T-helper 22 cell (primary cell): ENCODE data around the gene C4A.
A peak's percentile ranks its signal among the peaks of the same experiment; 100 is the strongest.
"Not testable (repeated sequence)": the region's sequence is repeated elsewhere in the genome, so short reads cannot be mapped to it uniquely, and the experiment has no call there.

Experiments
- DNase-seq: peaks from one replicate; pipeline ENCODE4 v3.0.0-alpha.2; 2020; ENCODE audit warnings: low read depth

The C4A gene

DNA sequence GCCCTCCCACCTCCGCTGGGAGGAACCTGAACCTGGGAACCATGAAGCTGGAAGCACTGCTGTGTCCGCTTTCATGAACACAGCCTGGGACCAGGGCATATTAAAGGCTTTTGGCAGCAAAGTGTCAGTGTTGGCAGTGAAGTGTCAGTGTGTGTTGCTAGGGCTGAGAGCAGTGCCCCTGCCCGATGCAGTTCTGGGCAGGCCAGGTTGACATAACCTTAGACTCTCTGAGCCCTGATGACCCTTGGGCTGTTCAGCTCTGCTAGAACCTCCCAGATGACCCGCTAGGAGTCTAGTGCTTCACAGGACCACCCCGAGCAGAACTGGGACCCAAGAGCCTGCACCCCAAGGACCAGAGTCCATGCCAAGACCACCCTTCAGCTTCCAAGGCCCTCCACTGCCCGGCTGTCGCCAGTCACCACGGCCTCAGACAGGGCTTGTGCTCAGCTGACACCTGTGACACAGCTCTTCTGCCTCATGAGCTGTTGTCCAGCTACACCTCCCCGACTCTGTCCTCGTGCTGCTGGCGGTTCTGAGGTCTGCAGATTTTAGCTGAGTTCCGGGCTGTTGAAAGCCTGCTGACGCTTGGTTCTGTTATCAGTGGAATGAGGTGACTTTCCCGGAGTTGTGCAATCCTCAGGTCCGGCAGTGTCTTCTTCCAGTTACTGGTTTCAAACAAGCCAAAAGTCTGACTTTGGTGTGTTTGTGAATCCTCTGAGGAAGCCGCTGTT is 53.6 kb downstream of the C4A start:
- not testable (repeated sequence) for DNase-seq

DNA sequence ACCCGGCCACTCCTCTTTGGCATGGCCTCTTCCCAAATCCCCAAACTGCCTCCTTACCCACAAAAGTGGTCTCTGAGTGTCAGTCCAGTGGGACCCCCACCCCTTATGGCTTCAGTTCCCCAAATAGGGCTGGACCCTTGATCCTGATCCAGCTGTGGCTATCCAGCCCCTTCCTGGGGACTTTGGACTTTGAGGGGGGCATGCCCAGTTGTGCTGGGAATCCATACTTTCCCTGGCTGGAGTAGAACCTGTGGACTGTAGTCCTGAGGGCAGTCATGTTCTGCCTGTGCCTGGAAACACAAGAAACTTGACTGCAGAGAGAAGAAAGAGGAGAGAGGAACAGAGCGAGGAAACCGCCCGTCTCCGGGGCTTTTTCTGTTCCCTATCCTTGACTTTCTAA is 55.3 kb downstream of the C4A start:
- not testable (repeated sequence) for DNase-seq

DNA sequence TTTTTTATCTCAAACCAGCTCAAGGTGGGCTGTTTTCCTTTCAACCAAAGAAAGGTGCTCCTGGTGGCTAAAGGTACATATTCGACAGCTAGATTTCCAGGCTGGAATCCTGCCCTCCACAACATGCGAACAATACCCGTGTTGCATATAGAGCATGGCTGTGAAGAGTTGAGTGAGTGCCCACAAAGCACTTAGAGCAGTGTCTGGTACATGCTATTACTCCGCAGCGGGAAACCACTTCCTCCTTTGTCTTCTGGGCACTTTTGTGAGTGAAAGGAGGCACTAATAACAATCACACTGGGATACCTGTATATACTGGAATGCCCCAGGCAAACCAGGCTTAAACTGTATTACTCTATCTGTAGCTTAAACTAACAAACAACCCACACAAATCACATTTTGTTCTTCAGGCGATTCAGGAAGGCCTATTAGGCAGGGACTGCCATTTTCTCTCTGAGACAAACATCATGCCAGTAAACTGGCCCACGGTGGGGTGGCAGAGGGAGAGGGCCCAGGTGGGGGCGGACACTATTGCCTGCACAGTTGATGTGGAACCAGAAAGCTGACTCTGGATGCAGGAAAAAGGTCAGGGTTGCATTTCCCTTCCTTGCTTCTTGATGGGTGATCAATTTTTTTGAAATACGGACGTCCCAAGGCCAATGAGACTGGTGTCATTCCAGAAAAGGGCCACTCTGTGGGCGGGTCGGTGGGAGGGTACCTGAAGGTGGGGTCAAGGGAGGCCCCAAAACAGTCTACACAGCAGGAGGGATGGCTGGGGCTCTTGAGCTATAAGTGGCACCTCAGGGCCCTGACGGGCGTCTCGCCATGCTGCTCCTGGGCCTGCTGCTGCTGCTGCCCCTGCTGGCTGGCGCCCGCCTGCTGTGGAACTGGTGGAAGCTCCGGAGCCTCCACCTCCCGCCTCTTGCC is 56.0 kb downstream of the C4A start, which contains the start of gene CYP21A2:
CYP21A2 (plus strand) TSS at position 818 of the 927 bp plus-strand sequence; CDS start at position 826, 8 bp downstream.
- not testable (repeated sequence) for DNase-seq

DNA sequence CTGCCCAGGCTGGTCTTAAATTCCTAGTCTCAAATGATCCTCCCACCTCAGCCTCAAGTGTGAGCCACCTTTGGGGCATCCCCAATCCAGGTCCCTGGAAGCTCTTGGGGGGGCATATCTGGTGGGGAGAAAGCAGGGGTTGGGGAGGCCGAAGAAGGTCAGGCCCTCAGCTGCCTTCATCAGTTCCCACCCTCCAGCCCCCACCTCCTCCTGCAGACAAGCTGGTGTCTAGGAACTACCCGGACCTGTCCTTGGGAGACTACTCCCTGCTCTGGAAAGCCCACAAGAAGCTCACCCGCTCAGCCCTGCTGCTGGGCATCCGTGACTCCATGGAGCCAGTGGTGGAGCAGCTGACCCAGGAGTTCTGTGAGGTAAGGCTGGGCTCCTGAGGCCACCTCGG is 57.0 kb downstream of the C4A start:
- DNase-seq: not testable (repeated sequence)

DNA sequence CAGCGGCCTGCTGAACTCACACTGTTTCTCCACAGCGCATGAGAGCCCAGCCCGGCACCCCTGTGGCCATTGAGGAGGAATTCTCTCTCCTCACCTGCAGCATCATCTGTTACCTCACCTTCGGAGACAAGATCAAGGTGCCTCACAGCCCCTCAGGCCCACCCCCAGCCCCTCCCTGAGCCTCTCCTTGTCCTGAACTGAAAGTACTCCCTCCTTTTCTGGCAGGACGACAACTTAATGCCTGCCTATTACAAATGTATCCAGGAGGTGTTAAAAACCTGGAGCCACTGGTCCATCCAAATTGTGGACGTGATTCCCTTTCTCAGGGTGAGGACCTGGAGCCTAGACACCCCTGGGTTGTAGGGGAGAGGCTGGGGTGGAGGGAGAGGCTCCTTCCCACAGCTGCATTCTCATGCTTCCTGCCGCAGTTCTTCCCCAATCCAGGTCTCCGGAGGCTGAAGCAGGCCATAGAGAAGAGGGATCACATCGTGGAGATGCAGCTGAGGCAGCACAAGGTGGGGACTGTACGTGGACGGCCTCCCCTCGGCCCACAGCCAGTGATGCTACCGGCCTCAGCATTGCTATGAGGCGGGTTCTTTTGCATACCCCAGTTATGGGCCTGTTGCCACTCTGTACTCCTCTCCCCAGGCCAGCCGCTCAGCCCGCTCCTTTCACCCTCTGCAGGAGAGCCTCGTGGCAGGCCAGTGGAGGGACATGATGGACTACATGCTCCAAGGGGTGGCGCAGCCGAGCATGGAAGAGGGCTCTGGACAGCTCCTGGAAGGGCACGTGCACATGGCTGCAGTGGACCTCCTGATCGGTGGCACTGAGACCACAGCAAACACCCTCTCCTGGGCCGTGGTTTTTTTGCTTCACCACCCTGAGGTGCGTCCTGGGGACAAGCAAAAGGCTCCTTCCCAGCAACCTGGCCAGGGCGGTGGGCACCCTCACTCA is 57.7 kb downstream of the C4A start:
- not testable (repeated sequence) for DNase-seq

DNA sequence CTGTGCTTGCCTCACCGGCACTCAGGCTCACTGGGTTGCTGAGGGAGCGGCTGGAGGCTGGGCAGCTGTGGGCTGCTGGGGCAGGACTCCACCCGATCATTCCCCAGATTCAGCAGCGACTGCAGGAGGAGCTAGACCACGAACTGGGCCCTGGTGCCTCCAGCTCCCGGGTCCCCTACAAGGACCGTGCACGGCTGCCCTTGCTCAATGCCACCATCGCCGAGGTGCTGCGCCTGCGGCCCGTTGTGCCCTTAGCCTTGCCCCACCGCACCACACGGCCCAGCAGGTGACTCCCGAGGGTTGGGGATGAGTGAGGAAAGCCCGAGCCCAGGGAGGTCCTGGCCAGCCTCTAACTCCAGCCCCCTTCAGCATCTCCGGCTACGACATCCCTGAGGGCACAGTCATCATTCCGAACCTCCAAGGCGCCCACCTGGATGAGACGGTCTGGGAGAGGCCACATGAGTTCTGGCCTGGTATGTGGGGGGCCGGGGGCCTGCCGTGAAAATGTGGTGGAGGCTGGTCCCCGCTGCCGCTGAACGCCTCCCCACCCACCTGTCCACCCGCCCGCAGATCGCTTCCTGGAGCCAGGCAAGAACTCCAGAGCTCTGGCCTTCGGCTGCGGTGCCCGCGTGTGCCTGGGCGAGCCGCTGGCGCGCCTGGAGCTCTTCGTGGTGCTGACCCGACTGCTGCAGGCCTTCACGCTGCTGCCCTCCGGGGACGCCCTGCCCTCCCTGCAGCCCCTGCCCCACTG is 58.6 kb downstream of the C4A start:
- not testable (repeated sequence) for DNase-seq

DNA sequence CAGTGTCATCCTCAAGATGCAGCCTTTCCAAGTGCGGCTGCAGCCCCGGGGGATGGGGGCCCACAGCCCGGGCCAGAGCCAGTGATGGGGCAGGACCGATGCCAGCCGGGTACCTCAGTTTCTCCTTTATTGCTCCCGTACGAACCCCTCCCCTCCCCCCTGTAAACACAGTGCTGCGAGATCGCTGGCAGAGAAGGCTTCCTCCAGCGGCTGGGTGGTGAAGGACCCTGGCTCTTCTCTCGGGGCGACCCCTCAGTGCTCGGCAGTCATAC is 59.1 kb downstream of the C4A start:
- DNase-seq: not testable (repeated sequence)

DNA sequence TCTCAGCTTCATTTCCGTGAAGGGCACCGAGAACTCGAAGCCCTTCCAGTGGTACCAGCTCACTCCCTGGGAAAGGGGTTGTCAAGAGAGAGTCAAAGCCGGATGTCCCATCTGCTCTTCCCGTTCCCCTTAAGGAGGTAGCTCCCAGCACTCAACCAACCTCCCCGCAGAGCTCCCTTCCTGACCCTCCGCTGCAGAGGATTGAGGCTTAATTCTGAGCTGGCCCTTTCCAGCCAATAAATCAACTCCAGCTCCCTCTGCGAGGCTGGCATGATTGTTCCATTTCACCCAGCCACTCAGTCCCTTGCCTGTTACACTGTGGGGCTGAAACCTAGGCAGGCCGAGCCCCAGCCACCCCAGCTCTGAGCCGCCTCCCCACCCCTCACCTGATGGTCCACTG is 59.5 kb downstream of the C4A start:
- DNase-seq: not testable (repeated sequence)

DNA sequence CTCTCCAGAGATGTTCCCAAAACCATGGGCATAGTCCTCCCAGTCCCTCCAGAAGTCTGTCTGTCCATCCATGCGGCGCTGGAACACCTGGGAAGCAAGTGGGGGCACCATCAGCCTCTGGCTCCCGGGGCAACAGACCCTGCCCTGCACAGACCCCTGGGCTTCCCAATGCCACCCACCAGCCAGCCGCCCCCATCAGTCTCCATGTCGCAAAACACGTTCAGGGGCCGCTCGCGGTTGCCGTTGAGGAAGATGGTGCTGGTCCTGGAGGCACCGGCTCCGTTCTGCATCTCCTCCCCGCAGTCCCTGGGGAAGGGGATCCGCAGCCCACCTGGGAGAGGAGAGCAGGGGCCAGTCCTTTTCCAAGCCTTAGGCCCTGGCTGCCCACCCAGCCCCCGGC is 60.4 kb downstream of the C4A start:
- not testable (repeated sequence) for DNase-seq

DNA sequence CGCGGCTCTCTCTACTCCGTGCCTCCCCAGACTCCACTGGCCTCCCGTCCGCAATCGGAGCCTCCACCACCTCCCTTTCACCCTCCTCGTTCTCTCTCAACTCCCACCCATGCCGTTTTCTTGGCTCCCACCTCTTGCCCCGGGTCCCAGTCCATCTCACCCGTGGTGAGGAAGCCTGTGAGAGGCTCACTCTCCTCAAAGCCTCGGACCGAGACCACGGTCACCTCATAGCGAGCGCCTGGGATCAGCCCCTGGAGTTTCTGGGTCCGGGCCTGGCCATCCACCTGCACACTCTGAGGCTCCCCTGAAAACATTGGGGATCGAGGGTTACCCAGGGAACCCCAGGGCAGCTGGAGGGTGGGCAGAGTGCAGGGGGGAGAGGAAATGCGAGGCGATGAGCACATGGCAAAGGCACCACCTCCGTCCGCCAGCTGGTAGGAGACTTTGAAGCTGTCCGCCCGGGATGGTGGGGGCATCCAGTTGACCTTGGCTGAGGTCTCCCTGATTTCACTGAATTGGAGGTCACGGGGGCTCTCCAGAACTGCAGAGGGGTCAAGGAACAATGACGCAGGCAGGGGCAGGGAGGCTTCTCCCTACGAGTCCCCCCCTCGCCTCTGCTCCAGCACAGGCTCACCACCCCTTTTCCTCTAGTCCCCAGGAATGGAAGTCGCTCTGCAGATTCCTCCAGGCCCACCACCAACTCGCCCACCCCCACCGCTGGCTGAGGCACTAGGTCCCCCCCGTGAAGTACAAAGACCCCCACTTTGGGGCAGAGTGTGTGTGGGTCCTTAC is 61.9 kb downstream of the C4A start:
- not testable (repeated sequence) for DNase-seq

DNA sequence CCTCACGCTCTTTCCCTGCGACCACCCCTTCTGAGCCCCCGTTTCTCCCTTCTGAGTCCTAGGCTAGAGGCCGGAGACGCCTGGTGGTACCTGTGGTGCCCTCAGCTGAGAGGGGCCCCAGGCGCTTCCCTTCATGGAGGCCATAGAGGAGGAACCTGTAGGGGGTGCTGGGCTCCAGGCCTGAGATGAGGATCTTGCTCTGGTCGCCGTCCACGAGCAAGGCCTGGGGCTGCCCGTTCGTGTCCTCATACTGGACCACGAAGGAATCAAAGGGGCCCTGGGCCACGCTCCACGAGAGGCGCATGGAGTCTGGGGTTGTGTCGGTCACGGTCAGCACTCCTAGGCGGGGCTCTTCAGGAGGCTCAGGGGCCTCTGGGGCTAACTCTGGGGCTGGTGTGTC is 63.1 kb downstream of the C4A start:
- not testable (repeated sequence) for DNase-seq

DNA sequence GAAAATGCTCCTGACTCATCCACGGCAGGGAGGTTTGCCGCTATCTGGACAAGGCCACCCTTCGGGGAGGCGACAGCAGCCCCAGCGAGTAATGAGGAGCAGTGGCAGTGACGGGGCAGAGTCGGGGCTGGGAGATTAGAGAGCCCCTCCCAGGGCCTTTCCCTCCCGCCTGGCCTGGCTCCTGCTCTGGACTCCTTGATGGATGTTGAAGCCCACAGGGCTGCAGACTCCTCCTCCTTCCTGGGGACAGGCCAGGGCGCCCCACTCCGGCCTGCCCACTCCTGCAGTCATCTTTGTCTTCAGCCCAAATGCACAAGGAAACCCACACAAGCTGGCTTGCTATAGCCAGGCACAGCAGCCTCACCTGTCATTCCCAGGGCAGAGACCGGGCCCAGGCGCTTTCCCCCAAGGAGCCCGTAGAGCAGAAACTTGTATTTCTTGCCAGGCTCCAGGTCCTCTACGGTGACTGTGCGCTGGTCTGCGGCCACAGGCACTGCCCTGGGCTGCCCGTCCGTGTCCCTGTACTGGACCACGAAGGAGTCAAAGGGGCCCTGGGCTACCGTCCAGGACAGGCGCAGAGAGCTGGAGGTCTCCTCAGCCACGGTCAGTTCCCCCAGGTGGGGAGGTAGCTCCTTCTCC is 64.1 kb downstream of the C4A start:
- no peak for DNase-seq

DNA sequence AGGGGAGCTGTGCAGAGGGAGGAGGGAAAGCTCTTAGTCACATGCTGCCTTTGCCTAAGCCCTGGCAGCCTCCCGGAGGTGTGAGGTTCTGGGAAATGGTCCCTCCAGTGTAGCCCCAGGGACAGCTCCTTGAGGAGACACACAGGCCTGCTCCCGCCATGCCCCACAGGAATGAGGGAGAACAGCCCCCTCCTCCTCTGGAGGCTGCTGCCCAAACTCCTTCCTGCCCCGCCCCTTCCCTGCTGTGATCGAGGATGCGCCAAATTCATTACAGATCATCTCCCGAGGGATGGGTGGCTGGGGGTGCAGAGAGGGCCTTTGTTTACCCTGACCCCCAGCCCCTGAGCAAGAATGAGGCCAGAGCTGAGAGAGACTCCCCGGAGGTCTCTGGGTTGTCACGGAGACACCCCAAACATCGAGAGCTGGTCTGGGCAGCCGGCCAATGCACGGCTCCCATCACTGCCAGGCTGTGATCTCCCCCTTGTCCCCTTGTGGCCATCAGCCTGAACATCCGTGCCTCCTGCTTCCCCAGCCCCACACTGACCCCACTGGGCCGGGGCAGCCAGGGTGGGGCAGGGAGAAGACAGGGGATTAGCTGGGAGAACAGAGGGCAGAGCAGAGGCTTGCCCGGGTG is 64.7 kb downstream of the C4A start:
- DNase-seq: no peak

DNA sequence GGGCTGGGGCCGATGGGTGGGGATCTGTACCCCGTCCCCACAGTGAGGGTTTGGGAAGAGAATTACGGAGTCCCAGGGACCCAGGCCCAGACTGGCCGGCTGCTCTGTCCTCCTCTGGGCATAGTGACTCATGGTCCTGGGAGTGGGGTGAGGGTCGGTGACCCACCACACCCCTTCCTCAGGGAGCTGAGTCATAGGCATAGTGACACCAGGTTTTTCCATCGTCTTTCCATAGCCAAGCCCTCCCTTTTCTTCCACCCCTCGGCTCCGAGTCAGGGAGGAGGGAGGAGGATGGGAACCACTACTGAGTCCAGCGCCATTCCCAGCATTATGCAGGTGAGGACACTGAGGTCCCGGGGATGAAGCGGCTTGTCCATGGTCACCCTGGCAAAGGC is 65.2 kb downstream of the C4A start:
- DNase-seq: no peak

DNA sequence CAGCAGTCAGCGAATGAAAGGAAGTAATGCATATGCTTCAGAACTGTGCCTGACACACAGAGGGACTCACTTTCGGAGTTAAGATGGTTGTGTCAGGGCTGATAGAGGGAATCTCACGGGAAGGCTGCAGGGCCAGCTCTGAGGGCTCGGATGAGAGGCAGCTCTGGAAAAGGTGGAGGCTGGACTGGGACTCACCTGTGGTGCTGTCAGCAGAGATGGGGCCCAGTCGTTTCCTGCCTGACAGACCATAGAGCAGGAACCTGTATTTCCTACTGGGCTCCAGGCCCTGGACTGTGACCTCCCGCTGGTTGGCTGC is 65.6 kb downstream of the C4A start:
- DNase-seq: no peak

DNA sequence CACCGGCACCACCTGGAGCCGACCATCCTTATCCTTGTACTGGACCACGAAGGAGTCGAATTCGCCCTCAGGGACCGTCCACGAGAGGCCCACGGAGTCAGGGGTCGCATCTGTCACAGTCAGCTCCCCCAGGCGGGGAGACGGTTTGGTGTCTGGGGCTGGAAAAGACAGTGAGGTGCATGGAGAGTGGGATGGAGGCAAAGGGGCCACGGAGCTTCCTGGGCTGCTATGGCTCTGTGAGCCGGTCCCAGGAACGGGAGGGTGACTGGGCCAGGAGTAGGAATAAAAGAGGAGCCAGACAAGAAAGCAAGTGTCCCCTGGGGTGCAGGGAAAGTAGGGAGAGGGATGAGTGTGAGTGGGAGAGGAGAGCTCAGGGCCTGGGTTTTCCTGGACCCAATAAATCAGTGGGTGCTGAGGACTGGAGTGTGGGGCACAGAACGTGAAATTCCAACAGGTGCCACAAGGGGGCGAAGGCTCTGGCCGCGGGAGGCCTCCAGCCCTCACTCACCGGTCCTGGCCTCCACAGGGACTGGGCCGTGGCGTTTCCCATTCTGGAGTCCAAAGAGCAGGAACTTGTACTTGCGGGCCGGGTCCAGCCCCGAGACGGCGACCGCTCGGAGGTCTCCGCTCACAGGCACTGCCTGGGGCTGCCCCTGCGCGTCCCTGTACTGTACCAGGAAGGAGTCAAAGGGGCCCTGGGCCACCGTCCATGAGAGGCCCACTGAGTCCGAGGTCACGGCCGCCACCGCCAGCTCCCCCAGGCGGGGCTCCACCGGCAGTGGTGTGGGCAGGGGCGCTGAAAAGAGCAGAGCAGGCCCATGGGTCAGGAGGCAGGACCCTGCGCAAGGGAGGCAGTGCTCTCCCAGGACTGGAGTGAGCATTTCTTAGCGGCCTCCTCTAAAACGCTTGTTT is 66.3 kb downstream of the C4A start:
- DNase-seq: peak; percentile 9

DNA sequence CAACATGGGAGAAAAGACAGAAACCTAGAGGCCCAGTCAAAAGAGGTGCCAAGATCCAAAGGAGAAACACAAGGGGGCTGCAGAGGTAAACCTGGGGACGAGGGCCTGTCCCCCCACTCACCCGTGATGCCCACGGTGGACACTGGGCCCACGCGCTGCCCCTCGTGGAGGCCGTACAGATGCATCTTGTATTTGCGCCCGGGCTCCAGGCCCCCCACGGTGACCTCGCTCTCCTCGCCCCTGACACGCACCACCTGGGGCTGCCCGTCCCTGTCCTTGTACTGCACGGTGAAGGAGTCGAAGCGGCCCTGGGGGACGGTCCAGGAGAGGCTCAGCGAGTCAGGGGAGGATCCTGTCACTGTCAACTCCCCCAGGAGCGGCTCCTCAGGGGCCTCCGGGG is 67.3 kb downstream of the C4A start:
- DNase-seq: not testable (repeated sequence)

DNA sequence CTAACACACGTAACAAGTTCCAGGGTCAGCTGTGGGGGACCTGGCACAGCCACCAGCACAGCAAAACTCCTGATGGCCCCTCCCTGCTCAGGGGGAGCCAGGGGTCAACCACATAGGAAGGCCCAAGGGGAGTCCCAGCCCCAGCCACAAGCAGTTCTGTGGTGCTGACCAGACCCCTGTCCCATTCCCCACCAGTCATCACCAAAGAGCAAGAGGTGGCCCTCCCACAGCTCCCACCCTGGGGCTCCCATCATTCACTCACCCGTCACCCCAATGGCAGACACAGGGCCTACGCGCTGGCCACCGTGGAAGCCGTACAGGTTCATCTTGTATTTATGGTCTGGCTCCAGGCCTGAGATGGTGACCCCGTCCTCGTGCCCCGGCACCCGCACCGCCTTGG is 67.9 kb downstream of the C4A start:
- DNase-seq: not testable (repeated sequence)

DNA sequence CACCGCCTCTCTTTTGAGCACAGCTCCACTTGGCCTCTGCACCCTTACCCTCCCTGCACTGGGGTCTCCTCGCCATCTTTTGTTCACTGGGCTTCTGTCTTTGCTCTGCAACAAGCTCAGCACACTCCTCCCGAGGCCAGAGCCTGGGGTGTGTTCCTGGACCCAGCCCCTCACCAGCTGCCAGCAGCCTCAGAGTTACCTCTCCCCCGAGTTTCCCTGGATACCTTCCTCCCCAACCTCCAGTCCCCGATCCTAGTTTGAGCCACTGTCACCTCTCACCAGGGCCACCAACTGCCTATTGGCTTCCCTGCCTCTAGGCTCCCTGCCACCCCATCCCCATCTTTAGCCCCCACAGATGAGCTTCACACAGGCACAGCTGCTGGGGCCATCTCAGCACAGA is 68.7 kb downstream of the C4A start:
- DNase-seq: no peak
